Stimulated activated effector memory CD8-positive, alpha-beta T cell treated with anti-CD3 and anti-CD28 coated beads, Interleukin-12 subunit alpha, Interleukin-12 subunit beta, amount 100 ng/mL, for 72 hours (primary cell): ENCODE results near the gene ZNF26.
A peak's percentile ranks its signal among the peaks of the same experiment; 100 is the strongest.

Experiments
- ATAC-seq: fragments of 150-1000 bp; cut with Tn5 transposase; 2 replicates; pipeline ENCODE4 v1.10.0; 2021
- DNase-seq, 2 donors: peaks; one replicate each; pipeline ENCODE4 v3.0.0; 2021 to 2022; ENCODE audit warnings: low spot score in 2 of 2
- H3K27ac Mint-ChIP-seq: one replicate; pipeline ENCODE4 v1.8.0; 2022; ENCODE audit warnings: mild to moderate bottlenecking, mixed read lengths
- H3K36me3 Mint-ChIP-seq: one replicate; pipeline ENCODE4 v1.8.0; 2022; ENCODE audit warnings: mild to moderate bottlenecking, mixed read lengths
- H3K4me1 Mint-ChIP-seq: one replicate; pipeline ENCODE4 v1.8.0; 2022; ENCODE audit warnings: mixed read lengths
- H3K4me3 Mint-ChIP-seq: one replicate; pipeline ENCODE4 v1.8.0; 2022; ENCODE audit warnings: mild to moderate bottlenecking, mixed read lengths
- H3K9me3 Mint-ChIP-seq: one replicate; pipeline ENCODE4 v1.8.0; 2022; ENCODE audit warnings: mixed read lengths

The ZNF26 gene

GRCh38 chr12:132986885-132987225 lies 688 bp downstream of the ZNF26 start:
- peaks cover 4% of the 10 kb centered on the region for H3K9me3 Mint-ChIP-seq
- peaks cover 54% of the 10 kb centered on the region for H3K36me3 Mint-ChIP-seq
- peak overlapping the region; percentile 96 for H3K27ac Mint-ChIP-seq
- ATAC-seq (no peak), DNase-seq (no peak)
- H3K4me1 Mint-ChIP-seq: peaks cover 27% of the 10 kb centered on the region
- H3K4me3 Mint-ChIP-seq: peak overlapping the region; percentile 75

GRCh38 chr12:132998741-132999140 lies 12.6 kb downstream of the ZNF26 start:
- Mint-ChIP-seq H3K4me1 (peaks cover 28% of the 10 kb centered on the region), H3K4me3 (no peak overlapping the region), H3K36me3 (peaks cover 30% of the 10 kb centered on the region), H3K9me3 (peaks cover 32% of the 10 kb centered on the region), H3K27ac (no peak overlapping the region)
- ATAC-seq (no peak), DNase-seq (no peak)

DNA sequence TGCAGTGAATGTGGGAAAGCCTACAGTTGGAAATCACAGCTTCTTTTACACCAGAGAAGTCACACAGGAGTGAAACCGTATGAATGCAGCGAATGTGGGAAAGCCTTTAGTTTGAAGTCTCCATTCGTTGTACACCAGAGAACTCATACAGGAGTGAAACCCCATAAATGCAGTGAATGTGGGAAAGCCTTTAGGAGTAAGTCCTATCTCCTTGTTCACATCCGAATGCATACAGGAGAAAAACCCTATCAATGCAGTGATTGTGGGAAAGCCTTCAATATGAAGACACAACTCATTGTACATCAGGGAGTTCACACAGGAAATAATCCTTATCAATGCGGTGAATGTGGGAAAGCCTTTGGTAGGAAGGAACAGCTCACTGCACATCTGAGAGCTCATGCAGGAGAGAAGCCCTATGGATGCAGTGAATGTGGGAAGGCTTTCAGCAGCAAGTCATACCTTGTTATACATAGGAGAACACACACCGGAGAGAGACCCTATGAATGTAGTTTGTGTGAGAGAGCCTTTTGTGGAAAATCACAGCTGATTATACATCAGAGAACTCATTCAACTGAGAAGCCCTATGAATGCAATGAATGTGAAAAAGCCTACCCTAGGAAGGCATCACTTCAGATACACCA lies 24.6 kb downstream of the ZNF26 start:
- H3K27ac Mint-ChIP-seq: no peak overlapping the region
- H3K36me3 Mint-ChIP-seq: peaks cover 95% of the 10 kb centered on the region
- H3K9me3 Mint-ChIP-seq: peaks cover 29% of the 10 kb centered on the region
- DNase-seq (no peak), ATAC-seq (no peak)
- H3K4me1 Mint-ChIP-seq: no peaks in the 10 kb centered on the region
- no peak overlapping the region for H3K4me3 Mint-ChIP-seq

- H3K4me3 Mint-ChIP-seq: no peak overlapping the region
These were observed 37.4 kb downstream of the ZNF26 start for GRCh38 chr12:133023566-133023965.

GRCh38 chr12:133026996-133027395 lies 40.8 kb downstream of the ZNF26 start:
- Mint-ChIP-seq H3K27ac (no peak overlapping the region), H3K36me3 (no peaks in the 10 kb centered on the region), H3K4me1 (no peaks in the 10 kb centered on the region), H3K9me3 (peaks cover 27% of the 10 kb centered on the region), H3K4me3 (no peak overlapping the region)
- no peak for ATAC-seq
- DNase-seq: no peak

More at GRCh38 chr12:133023566-133023965, 37.4 kb downstream of the ZNF26 start:
- ATAC-seq (no peak), DNase-seq (no peak)
- Mint-ChIP-seq H3K36me3 (no peaks in the 10 kb centered on the region), H3K4me1 (no peaks in the 10 kb centered on the region), H3K9me3 (peaks cover 40% of the 10 kb centered on the region), H3K27ac (no peak overlapping the region)

DNA sequence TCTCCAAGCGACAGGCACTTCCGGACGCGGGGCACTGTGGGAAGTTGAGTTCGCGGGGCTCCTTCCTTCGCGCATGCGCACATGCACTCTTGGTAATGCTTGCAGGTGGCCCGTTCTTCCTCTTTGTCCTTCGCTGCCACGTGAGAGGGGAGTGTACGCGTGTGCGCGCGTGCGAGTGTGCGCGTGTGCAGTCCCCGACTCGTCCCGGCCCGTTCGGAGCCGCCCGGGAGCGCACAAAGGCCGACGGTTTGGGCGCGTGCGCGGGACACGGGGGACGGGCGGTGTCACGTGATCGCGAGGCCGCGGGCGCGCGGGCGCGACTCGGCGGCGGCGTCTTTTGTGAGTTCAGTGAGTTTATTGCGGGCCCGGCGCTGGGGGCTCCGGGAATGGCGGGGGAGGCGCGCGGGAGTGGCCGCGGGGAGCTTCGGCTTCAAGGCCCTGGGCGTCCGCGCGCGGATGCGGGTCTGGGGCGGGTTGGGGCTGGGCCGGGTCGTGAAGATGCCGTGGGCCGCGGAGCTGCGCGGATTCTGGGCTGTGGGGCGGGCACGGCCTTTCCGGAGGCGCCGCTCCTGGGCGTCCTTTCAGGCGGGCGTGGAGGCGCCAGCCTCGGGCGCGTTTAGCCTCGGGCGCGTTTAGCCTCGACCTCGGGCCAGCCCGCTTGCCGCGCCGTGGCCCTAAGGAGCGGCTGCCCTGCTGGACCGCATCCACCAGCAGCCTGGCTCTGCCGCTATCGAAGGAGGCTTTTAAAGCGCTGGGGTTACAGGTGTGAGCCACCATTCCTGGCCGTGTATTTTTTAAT lies 51.2 kb downstream of the ZNF26 start, which contains the start of gene ZNF84:
Gene ZNF84 (plus strand): TSS at position 303 of the 799 bp plus-strand sequence. CDS start 3,959 bp downstream, outside the sequence.
- peak within 1 kb of the TSS; percentile 98 for H3K27ac Mint-ChIP-seq
- H3K4me1 Mint-ChIP-seq: peaks cover 7% of the 10 kb centered on the region
- H3K4me3 Mint-ChIP-seq: peak within 1 kb of the TSS; percentile 83
- peaks cover 28% of the 10 kb centered on the region for H3K9me3 Mint-ChIP-seq
- peak; percentile 91 to 97 for DNase-seq
- peak; percentile 98 for ATAC-seq
- peaks cover 47% of the 10 kb centered on the region for H3K36me3 Mint-ChIP-seq

- Mint-ChIP-seq H3K4me3 (peak overlapping the region; percentile 83), H3K36me3 (peaks cover 55% of the 10 kb centered on the region), H3K27ac (peak overlapping the region; percentile 98), H3K9me3 (peaks cover 31% of the 10 kb centered on the region), H3K4me1 (peaks cover 7% of the 10 kb centered on the region)
- no peak for ATAC-seq
- DNase-seq: no peak
These were observed 52.0 kb downstream of the ZNF26 start for GRCh38 chr12:133038118-133038709.

GRCh38 chr12:133046698-133047097 lies 60.5 kb downstream of the ZNF26 start:
- H3K4me3 Mint-ChIP-seq: no peak overlapping the region
- H3K36me3 Mint-ChIP-seq: peaks cover 100% of the 10 kb centered on the region
- H3K27ac Mint-ChIP-seq: no peak overlapping the region
- H3K9me3 Mint-ChIP-seq: peaks cover 38% of the 10 kb centered on the region
- ATAC-seq (no peak), DNase-seq (no peak)
- H3K4me1 Mint-ChIP-seq: no peaks in the 10 kb centered on the region

- peak overlapping the region; percentile 60 for H3K27ac Mint-ChIP-seq
- no peak overlapping the region for H3K4me3 Mint-ChIP-seq
- DNase-seq (no peak), ATAC-seq (no peak)
- H3K4me1 Mint-ChIP-seq: no peaks in the 10 kb centered on the region
- peaks cover 33% of the 10 kb centered on the region for H3K9me3 Mint-ChIP-seq
- peaks cover 60% of the 10 kb centered on the region for H3K36me3 Mint-ChIP-seq
These were observed 71.3 kb downstream of the ZNF26 start for GRCh38 chr12:133057446-133057845.

DNA sequence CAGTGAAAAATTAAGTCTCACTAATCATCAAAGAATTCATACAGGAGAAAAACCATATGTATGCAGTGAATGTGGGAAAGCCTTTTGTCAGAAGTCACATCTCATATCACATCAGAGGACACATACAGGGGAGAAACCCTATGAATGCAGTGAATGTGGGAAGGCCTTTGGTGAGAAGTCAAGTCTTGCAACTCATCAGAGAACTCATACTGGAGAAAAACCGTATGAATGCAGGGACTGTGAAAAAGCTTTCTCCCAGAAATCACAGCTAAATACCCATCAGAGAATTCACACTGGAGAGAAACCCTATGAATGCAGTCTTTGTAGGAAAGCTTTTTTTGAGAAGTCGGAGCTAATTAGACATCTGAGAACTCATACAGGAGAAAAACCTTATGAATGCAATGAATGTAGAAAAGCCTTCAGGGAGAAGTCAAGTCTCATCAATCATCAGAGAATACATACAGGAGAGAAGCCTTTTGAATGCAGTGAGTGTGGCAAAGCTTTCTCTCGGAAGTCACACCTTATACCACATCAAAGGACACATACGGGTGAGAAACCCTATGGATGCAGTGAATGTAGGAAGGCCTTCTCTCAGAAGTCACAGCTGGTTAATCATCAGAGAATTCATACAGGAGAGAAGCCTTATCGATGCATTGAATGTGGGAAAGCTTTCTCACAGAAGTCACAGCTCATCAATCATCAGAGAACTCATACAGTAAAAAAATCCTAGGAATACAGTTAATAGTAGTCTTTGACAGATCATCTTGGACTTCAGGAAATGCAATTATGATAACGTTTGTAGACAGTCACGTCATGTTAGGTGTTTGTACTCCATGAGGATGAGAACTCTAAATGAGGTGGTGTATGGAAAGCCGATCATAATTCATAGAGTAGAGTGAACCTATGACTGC lies 72.3 kb downstream of the ZNF26 start:
- Mint-ChIP-seq H3K27ac (peak overlapping the region; percentile 60), H3K9me3 (peaks cover 33% of the 10 kb centered on the region), H3K36me3 (peaks cover 50% of the 10 kb centered on the region)

GRCh38 chr12:133061954-133062353 lies 75.8 kb downstream of the ZNF26 start:
- no peak for DNase-seq
- no peaks in the 10 kb centered on the region for H3K4me1 Mint-ChIP-seq
- H3K36me3 Mint-ChIP-seq: peaks cover 21% of the 10 kb centered on the region
- H3K9me3 Mint-ChIP-seq: peaks cover 36% of the 10 kb centered on the region
- H3K4me3 Mint-ChIP-seq: no peak overlapping the region
- no peak for ATAC-seq
- no peak overlapping the region for H3K27ac Mint-ChIP-seq

More for the DNA sequence above, 72.3 kb downstream of the ZNF26 start:
- H3K4me1 Mint-ChIP-seq: no peaks in the 10 kb centered on the region
- ATAC-seq (no peak), DNase-seq (no peak)
- no peak overlapping the region for H3K4me3 Mint-ChIP-seq

DNA sequence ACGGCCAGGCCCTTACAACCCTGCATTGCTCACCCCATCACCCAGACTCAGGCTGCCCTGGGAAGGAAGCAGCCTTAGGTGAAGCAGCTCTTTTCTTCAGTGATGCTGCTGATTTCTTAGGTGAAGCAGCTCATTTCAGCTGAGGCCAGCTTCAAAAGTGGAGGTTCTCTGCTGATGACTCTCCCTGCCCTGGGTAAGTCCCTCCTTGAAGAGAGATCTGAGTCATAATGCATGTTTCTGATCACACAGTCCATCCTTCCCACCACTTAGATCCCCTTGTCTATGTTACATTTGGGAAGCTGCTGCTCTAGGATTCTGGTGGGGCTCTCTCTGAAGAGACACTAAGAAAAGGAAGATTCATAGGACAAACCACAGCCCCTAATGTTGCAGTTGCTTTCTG lies 77.4 kb downstream of the ZNF26 start:
- ATAC-seq: no peak
- peaks cover 4% of the 10 kb centered on the region for H3K36me3 Mint-ChIP-seq
- H3K27ac Mint-ChIP-seq: no peak overlapping the region
- peaks cover 32% of the 10 kb centered on the region for H3K9me3 Mint-ChIP-seq
- H3K4me3 Mint-ChIP-seq: no peak overlapping the region
- no peak for DNase-seq
- no peaks in the 10 kb centered on the region for H3K4me1 Mint-ChIP-seq

GRCh38 chr12:133073836-133074235 lies 87.7 kb downstream of the ZNF26 start:
- no peaks in the 10 kb centered on the region for H3K36me3 Mint-ChIP-seq
- no peak overlapping the region for H3K27ac Mint-ChIP-seq
- H3K4me3 Mint-ChIP-seq: no peak overlapping the region
- no peaks in the 10 kb centered on the region for H3K4me1 Mint-ChIP-seq
- DNase-seq: no peak
- H3K9me3 Mint-ChIP-seq: peaks cover 27% of the 10 kb centered on the region
- no peak for ATAC-seq
